Mesenteric fat pad (tissue), 1 donor: ENCODE measurements around the gene AGBL5. TPM values are rescaled to one million over a fixed set of nuclear protein-coding genes. Genes with fewer than 3 reads are reported as not detected.
"Not testable (repeated sequence)": the region's sequence is repeated elsewhere in the genome, so short reads cannot be mapped to it uniquely, and the experiment has no call there.

ENCODE experiments used
- DNase-seq: peaks from one replicate; pipeline ENCODE4 v3.0.0-alpha.2; 2020; ENCODE audit warnings: low spot score
- total RNA-seq: library from RNA; stranded (reverse); fragmentation: NEBNext Ultra II Directional; extraction: Animal tissue kit (Norgen Biotek cat#: 25700); gene quantifications from one replicate; pipeline ENCODE4 v1.2.1, GENCODE V29; 2021
- donor health status: DM: yes; HTN: yes; CAD: no.

The AGBL5 gene
- total RNA-seq, 1 donor from 2014 or later: 20.3 TPM

DNA sequence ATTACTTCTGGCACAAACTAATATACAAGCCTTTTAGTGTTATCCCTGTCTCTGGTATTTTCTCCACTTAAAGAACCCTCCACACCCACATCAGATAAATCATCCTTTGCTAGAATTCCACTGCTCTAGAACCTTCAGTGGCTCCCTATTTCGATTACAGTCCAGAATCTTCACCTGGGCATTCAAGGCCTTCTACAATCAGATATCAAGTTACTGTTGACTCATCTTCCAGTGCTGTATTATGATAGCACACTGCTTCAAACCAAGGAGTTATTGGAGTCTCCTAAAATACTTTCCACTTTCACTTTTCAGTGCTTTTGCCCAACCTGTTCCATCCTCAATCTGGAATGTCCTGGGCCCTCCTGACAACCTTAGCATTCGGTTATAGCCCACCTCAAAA, 64.1 kb downstream of the AGBL5 start:
- no peak for DNase-seq

DNA sequence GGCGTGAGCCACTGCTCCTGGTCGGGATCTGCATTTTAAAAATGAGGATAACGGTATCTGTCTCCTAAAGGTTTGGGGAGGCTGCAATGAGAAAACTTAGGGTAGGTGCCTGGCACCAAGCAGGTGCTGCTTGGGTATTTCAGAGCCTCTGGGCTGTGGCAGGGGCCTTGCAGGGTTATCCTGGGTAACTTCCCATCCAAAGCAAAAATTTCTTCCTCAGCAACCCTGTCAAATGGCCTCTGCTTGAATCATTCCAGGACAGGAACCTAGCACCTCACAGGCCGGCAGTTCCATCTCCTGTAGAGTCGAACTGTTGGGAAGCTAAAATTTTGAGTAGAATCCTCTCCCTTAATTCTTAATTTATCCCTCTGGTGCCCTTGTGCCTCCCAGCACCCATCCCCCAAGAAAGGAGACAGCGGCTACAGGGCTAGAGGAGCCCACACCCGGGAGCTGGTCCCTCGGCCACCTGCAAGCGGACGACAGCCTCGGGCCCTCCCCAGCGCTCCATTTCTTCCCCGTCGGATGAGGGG, 66.6 kb downstream of the AGBL5 start:
- no peak for DNase-seq

DNA sequence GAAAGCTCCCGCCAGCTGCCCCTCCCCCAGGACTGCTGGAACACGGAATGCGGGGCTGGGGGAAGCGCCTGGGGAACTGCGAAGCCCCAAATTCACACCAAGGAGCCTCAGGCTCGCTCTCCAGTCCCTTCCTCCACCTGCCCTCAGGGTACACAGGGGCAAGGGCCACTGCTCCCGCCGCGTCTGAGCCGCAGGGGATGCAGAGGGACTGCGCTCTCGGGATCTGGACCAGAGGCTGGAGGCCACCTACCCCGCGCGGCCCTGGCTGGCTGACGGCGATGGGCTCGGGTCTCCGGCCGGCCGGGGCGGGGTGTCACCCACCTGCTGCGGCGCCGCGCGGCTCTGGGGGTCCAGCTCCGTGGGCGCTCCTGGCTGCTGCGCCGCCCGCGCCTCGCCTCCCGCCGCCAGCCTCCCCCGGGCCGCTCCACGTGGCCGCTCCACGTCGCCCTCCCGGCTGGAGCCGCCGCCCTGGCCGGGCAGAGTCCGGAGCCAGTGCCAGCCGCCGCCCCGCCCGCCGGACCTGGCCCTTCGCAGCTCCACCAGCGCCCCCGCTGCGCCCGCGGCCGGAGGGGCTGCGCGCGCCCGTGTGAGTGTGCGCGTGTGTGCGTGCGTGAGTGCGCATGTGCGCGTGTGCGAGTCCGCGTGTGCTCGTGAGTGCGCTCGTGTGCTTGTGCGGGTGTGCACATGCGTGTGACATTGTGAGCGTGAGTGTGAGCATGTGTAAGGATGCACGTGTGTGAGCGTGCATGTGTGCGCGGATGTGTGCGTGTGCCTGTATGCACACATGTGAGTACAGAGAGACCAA, 67.3 kb downstream of the AGBL5 start, which contains the start of gene CGREF1:
CGREF1 (minus strand) TSS at position 604 of the 805 bp plus-strand sequence. CDS start 14,762 bp downstream, outside the sequence.
- DNase-seq: no peak

DNA sequence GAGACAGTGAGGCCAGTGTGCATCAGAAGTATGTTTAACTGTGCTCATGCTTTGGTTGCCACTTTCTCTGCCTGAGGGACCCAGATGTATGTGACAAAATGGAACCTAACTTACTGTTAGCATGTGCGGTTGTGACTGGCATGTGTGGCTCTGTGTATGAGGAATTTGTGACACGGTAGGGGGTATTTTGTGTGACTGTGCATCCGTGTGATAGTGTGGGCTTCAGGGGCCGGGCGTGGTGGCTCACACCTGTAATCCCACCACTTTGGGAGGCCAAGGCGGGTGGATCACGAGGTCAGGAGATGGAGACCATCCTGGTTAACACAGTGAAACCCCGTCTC, 67.8 kb downstream of the AGBL5 start:
- DNase-seq: not testable (repeated sequence)

Other genes with a start within 250 kb of the AGBL5 start
- not detected for gene DPYSL5, start 203.5 kb upstream of the AGBL5 start, total RNA-seq
- gene MAPRE3, start 81.0 kb upstream of the AGBL5 start, total RNA-seq: 65.2 TPM
- gene TMEM214, start 18.7 kb upstream of the AGBL5 start, total RNA-seq: 148 TPM
- gene OST4, start 20.0 kb downstream of the AGBL5 start, total RNA-seq: 275 TPM
- 77.4 TPM for gene EMILIN1, start 26.9 kb downstream of the AGBL5 start, total RNA-seq
- 4.7 TPM for gene KHK, start 35.1 kb downstream of the AGBL5 start, total RNA-seq
- gene CGREF1, start 67.5 kb downstream of the AGBL5 start, total RNA-seq: 11.0 TPM
- gene ABHD1, start 72.1 kb downstream of the AGBL5 start, total RNA-seq: not detected
- gene PREB, start 83.0 kb downstream of the AGBL5 start, total RNA-seq: 76.5 TPM
- not detected for gene PRR30, start 87.7 kb downstream of the AGBL5 start, total RNA-seq
- 0.48 TPM for gene TCF23, start 97.3 kb downstream of the AGBL5 start, total RNA-seq
- gene ATRAID, start 160.4 kb downstream of the AGBL5 start, total RNA-seq: 88.3 TPM
- 79.3 TPM for gene SLC5A6, start 160.6 kb downstream of the AGBL5 start, total RNA-seq
- 26.0 TPM for gene CAD, start 165.7 kb downstream of the AGBL5 start, total RNA-seq
- not detected for gene SLC30A3, start 211.4 kb downstream of the AGBL5 start, total RNA-seq
- gene DNAJC5G, start 223.8 kb downstream of the AGBL5 start, total RNA-seq: not detected
- gene TRIM54, start 230.8 kb downstream of the AGBL5 start, total RNA-seq: not detected